ENCODE results near the gene HMGXB3.
A peak's percentile ranks its signal among the peaks of the same experiment; 100 is the strongest.

HMGXB3 gene, protein sequence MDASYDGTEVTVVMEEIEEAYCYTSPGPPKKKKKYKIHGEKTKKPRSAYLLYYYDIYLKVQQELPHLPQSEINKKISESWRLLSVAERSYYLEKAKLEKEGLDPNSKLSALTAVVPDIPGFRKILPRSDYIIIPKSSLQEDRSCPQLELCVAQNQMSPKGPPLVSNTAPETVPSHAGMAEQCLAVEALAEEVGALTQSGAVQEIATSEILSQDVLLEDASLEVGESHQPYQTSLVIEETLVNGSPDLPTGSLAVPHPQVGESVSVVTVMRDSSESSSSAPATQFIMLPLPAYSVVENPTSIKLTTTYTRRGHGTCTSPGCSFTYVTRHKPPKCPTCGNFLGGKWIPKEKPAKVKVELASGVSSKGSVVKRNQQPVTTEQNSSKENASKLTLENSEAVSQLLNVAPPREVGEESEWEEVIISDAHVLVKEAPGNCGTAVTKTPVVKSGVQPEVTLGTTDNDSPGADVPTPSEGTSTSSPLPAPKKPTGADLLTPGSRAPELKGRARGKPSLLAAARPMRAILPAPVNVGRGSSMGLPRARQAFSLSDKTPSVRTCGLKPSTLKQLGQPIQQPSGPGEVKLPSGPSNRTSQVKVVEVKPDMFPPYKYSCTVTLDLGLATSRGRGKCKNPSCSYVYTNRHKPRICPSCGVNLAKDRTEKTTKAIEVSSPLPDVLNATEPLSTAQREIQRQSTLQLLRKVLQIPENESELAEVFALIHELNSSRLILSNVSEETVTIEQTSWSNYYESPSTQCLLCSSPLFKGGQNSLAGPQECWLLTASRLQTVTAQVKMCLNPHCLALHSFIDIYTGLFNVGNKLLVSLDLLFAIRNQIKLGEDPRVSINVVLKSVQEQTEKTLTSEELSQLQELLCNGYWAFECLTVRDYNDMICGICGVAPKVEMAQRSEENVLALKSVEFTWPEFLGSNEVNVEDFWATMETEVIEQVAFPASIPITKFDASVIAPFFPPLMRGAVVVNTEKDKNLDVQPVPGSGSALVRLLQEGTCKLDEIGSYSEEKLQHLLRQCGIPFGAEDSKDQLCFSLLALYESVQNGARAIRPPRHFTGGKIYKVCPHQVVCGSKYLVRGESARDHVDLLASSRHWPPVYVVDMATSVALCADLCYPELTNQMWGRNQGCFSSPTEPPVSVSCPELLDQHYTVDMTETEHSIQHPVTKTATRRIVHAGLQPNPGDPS (N-terminal part only)

DNA sequence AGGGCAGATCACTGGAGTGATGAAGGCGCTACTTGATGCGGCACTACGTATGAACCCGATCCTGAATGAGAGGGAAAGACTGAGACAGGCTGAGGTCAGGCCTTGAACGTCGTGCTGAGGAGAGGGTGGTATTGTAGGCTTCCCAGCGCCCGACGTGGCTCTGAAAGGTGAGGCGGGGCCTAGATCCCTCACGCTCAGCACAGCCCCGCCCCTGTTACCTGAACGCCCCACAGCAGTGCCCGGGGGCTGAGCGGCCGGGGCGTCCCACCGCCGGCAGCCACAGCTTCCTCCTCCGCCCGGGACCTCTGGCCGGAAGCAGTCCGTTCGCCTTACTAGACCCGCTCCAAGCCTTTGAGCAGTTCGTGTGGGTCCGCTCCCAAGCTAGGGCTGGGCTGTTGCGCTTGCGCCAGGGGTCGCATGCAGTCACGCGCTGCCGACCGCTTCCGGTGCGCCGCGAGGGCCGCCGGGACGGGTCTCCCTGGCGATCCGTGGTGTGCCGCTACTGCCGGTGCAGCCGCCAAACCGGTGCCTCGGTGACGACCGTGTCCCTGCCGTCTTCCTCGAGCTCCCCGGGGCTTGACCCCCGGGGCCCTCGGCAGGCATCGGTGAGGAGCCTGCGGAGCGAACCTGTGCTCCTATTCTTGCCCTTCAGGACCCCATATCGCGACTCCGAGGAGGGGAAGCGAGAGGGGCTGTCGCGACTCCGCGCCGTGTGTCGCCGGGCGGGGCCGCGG is at the start of gene HMGXB3, which contains the start of gene TIGD6:
Gene HMGXB3, plus strand, starts transcription at position 484 of the 734 bp plus-strand sequence. CDS start 4,114 bp downstream, outside the sequence.
Gene TIGD6, minus strand, starts transcription at position 399 of the 734 bp plus-strand sequence. CDS start 4,306 bp downstream, outside the sequence.
- DNase-seq, result peak; percentile 95

DNA sequence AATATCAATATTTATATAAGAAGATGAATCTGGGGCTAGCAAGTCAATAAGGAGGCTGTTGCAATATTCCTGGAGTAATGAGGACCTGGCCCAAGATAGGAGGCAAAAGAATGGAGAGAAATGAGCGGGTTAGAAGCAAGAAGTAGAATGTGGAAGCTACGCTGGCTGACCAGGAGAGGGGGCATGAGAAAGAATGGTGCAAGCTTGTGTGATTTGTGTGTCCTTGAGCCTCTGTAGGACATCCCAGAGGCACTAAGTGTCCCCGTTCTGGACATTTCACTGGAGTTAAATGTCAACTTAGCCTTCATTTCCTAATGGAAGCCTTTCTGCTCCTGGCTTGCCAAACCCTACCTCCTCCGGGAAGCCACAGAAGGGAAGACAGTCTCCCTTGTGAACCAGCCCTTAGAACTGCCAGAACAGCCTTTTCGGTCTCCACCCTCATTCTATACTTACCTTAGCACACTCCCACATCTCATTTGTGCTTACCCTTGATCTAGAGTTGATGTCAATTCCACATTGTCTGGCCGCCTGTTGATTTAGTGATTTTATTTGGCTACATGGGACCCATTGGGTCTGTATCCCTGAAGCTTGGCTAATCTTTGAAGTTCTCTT is 49.3 kb upstream of the HMGXB3 start:
- no peak for DNase-seq

DNA sequence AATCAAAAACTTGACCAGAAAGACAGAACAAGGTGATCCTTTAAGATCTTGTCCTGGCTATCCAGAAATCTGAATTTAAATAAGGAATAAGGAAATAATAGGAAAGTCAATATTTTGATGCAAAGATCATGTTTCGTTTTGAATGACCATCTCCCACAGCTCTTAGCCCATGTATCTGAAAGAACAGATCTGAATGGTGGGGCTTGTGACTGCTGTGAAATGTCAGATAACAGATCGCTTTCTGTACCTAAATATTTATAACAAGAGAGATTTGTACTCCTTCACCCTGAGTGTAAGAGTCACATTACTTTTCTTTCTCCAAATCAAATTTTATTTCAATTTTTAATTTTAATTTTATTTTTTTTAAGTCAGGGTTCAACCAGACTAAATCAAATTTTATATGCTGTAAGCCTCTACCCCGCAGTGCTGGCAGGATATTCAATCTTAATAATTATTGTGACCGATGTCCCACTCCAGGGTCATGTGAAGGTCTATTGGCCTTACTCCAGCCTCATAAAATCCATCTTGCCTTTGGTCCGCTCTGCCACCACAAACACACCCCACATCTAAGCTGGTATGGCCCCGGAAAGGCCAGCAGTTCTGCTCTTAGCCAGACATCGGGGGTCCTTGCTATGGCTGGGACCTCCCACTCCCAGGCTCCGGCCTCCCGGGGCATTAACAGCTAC is 47.0 kb upstream of the HMGXB3 start:
- DNase-seq, result no peak

DNA sequence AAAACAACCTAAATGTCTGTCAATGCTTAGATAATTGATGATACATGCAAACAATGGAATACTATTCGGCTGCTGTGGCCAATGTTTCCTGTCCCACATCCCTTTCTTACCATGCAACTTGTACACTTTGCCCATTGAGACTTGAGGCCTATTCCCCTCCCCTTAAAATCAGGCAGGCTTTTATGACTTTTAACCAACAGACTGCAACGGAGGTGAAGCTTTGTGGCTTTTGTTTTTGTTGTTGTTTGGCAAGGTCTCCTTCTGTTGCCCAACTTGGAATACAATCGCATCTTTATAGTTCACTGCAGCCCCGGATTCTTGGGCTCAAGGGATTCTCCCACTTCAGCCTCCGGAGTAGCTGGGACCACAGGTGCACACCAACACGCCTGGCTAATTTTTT is 45.7 kb upstream of the HMGXB3 start:
- DNase-seq, result no peak

DNA sequence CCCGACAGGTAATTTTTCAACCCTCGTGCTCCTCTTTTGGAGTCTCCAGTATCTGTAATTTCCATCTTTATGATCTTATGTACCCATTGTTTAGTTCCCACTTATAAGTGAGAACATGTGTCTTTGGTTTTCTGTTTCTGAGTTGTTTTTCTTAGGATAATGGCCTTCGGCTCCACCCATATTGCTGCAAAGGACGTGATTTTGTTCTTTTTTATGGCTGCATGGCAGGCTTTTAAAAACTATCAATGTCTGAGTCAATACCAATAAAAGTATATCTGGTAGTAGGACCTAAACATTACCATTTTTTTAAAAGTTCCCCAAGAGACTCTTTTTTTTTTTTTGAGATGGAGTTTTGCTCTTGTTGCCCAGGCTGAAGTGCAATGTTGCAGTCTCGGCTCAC is 43.9 kb upstream of the HMGXB3 start:
- DNase-seq, result no peak

DNA sequence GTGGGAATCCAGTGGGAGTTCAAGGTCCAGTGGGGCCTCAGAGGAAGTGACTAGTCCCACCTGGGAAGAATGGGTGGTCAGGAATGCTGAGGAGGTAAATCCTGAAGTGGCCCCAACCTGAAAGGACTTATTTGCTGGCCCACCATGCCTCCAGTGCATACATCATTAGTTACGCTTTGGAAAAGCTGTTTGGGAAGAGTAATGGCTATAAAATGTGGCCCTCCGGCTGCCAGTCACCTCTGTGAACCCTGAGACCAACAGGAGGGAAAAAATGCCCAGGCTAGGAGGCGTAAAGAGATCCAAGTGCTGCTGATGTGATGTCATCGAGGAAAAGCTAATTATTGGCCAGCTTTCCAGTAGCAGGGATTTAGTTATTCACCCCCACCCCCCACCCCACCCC is 42.7 kb upstream of the HMGXB3 start:
- DNase-seq, result no peak

DNA sequence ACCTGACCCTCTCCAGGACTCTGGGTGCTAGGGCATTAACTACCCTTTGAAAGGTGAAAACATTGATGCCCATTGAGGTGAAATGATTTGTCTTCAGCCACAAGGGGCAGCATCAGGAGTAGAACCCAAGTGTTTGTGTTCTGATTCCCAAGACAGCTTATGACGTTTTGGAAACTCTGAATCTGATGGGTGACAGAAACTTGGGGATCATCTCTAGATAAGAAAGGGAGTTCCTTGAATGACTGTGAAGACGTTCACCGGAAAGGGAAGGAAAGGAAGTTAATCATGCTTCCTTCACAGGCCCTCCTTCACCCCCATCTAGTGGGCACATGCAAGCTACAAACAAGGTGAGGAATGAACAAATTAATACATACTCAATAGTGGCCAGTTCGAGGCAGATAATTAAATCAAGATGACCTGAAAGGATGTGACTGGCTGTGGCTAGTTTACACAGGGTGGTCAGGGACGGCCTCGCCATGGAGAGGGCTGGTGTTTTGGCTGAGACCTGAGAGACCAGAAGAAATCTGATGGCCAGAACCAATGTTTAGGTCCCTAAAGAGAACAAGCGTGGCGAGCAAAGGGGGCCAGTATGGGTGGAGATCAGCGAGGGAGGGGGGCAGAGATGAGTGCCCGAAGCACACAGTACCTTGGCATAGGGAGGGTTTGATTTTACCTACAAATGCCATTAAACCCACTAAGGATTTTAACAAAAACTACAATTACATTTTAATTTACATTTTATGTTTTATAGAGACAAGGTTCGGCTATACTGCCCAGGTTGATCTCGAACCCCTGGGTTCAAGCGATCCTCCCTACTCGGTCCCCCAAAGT is 40.9 kb upstream of the HMGXB3 start:
- peak; percentile 69 for DNase-seq

DNA sequence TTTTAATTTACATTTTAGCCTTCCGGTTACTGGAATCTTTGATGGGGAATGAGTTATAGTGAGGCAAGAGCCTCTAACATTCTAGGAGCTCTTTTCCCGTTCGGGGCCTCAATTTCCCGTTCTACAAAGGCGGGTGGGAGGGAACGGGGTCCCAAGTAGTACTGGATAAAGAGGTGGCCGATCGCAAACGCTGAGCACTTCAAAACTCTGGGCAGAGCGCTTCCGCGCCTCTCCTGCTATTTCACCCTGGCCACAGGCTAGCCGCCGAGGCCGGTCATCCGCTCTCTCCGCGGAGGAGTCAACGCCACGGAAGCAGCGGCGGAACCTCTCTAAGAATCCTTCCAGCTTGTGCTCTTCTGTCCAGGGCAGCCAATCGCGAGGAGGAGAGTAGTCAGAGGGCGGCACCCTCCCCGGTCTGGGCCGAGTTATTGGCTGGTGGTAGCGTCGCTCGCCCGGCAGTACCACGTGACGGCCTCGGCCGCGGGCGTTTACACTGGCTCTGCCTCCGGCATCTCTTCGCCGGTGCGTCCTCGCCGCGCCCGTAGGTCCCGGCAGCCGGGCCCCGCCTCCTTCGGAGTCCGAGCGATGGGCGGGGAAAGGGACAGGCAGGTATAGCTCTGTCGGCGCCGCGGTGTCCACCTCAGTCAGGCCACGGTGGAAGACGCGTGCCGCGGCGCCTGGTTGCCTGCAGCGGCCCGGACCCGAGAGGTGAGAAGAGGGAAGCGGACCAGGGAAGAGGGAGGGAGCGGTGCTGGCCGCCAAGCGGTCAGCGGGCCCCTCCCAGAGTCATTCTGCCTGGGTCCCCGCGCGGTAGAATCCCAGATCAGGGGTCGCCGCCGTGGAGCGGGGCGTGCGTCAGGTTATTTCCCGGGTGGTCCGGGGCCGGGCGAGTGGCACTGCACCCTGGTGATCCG is 40.0 kb upstream of the HMGXB3 start, which contains the start of gene SLC26A2:
Gene SLC26A2, plus strand, starts transcription at position 487 of the 914 bp plus-strand sequence. CDS start 16,895 bp downstream, outside the sequence.
- DNase-seq, result peak; percentile 96

DNA sequence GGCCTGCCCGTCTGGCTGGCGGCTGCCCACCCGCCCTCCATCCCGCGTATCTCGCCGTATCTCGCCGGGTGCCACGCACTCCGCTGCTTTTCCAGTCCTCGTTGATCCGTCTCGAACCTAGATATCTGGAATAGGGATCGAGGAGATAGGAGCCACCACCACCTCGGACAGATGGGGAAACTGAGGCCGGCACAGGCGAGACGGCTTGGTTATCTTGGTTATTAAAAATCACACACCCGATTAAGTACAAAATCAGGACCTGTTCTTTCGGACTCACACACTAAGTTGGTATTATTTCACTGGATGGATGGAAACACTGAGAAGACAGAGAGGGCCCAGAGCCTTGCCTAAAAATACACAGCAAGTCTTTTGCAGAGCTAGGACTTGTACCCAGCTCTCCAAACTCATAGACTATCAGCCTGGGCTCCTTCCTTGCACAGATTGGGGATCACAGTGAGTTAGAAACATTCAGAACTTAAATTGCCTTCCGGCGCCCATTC is 39.3 kb upstream of the HMGXB3 start:
- DNase-seq, result no peak

DNA sequence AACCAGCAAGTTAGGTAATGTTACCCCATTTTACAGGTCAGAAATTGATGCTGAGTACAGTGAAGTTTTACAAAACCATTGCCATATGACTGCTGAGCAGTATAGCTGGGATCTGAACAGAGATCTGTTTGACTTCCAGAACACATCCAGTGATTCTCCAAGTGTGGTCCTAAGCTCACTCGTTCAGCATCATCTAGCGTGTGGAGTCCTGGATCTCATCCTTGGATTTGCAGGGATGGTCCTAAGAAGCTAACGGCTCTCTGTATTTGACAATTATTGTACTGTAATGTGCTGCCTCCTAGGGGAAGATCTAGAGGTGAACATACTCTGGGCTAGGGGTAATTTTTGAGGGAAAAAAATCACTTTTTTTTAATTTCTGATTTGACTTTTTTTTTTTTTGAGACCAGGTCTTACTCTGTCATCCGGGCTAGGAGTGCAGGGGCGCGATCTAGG is 38.6 kb upstream of the HMGXB3 start:
- peak; percentile 31 for DNase-seq

DNA sequence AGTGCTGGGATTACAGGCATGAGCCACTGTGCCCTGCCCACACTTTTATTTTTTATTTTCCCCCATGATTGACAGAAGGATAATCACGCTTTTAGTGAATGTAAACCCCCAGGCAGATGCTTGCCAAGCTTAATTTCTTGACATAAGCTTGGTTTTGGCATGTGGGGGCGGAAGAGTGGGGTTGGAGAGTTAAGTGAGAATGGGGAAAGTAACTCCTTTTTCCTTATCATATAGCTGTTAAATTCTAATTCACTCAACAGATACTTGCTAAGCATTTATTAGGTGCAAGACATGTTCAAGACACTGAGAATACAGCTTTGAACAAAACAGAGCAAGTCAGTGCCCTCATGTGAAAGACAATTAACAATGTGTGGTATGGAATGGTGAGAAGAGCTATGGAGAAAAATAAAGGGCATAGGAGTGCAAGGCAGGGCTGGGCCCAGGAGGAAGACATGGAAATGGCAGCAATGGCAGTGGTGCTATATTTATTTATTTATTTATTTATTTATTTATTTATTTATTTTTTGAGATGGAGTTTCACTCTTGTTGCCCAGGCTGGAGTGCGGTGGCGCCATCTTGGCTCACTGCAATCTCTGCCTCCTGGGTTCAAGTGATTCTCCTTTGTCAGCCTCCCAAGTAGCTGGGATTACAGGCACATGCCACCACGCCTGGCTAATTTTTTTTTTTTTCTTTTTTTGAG is 37.8 kb upstream of the HMGXB3 start:
- no peak for DNase-seq

DNA sequence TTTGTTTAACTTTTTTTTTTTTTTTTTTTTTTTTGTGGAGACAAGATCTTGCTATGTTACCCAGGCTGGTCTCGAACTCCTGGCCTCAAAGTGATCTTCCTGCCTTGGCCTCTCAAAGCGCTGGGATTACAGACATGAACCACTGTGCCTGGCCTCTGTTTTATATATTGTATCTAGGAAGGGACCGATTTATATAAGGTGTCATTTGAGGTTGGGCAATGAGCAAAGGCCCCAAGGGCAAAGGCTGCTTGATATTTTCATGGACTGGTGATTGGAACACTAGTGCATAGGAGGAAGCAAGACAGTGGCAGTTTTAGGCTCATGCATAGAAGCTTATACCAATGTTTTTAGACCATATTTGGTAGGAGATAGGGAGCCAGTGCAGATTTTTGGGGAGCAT is 36.8 kb upstream of the HMGXB3 start:
- DNase-seq, result no peak

DNA sequence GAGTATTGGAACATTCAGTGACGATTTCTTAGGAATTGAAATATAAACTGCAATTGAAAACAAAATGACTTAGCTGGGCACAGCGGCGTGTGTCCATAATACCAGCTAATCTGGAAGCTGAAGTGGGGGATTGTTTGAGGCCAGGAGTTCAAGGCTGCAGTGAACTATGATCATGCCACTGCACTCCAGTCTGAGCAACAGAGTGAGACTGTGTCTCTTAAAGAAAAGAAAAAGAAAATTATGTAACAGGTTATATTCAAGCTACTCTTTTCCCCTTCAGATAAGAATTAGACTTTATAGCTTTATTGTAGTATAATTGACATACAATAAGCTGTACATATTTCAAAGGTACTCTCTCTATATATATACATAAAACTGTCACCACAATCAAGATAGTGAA is 33.6 kb upstream of the HMGXB3 start:
- no peak for DNase-seq

DNA sequence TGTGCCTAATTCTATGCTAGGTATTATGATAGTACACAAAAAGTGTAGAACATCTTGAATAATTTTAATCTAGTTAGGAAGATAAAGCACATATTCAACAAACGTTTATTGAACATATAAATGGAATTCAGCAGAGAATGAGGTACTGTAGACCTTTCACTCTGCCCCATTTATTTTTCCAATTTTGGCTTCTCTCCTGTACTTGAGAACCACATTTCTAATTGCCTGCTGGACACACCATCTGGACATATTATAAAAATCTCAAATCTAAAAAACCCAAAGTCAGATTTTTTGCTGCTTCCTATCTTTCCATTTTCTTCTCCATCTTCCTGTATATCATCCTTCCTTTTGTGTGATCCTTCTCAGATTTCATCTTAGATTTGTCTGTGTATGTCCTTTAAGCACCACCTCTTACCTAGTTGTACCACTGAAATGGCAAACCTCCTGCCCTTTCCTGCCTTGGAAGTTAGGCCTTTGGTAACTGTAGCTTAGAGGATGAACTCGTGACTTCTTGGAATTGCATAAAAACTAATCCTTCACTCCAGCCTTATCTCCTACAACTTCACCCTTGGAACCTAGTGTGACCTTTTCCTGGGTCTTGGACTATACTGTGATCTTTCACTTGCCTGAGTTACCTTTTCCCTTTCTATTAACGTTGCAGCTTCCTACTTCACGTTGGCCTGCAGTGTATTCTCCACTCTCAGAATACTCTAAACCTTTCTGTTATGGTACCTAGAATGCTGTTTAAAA is 31.2 kb upstream of the HMGXB3 start:
- DNase-seq, result no peak

DNA sequence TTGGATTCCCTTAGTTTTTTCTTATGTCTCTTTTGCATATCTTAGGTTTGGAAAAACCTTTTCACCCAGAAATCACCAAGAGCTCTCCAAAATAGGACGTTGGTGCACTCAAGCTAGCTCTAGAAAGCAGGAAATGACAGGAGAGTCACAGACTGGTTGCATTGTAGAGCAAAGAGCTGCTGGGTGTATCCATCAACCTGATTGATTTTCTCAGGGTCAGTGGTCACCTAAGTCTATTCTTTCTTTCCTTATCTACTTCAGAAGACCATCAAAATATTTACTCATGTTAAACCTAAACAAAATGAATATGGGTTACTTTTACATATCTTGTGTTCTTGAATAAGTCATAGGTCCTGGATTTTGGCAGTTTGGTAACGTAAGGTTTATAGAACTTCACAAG is 25.1 kb upstream of the HMGXB3 start:
- DNase-seq, result no peak

DNA sequence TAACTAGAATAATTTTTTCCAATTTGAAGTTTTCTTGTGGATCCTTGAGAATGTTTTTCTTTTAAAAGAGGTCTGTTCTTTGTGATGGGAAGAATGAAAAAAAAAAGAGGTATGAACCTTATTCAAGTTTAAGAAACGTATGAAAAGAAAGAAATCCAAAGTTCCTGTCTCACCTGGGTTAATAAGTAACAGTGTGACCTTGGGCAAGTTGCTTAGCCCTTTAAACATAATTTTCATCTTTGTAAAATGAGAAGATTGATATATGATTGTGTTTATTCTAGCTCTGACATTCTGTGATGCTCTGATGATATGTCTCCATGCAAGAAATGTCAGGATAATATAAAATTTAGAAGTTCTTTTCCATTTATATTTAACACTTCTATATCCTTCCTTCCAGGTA is 20.6 kb upstream of the HMGXB3 start:
- no peak for DNase-seq

DNA sequence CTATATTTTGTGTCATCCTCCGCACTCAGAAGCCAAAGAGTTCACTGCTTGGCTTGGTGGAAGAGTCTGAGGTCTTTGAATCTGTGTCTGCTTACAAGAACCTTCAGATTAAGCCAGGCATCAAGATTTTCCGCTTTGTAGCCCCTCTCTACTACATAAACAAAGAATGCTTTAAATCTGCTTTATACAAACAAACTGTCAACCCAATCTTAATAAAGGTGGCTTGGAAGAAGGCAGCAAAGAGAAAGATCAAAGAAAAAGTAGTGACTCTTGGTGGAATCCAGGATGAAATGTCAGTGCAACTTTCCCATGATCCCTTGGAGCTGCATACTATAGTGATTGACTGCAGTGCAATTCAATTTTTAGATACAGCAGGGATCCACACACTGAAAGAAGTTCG is 19.3 kb upstream of the HMGXB3 start:
- no peak for DNase-seq

All from MV-4-11 (cell line).